Liver (tissue), 3 donors: ENCODE results near the gene ASF1B.

ENCODE experiments used
- FOXA1 ChIP-seq: IDR thresholded peaks from 2 replicates; pipeline ENCODE4 v1.6.1; 2016; ENCODE audit warnings: antibody characterized with exemption
- GABPA ChIP-seq, 2 donors: IDR thresholded peaks in 1 of 2; conservative IDR thresholded peaks in 1 of 2; 2 replicates each; pipeline ENCODE4 v1.6.1; 2016; ENCODE audit warnings: antibody characterized with exemption in 2 of 2, mild to moderate bottlenecking in 1 of 2, moderate library complexity in 1 of 2
- JUND ChIP-seq, 2 donors: IDR thresholded peaks; 2 replicates each; pipeline ENCODE4 v1.6.1; 2016; ENCODE audit warnings: antibody characterized with exemption in 2 of 2
- NR2F2 ChIP-seq: IDR thresholded peaks from 2 replicates; pipeline ENCODE4 v1.6.1; 2016; ENCODE audit warnings: antibody characterized with exemption
- RAD21 ChIP-seq, 2 donors: IDR thresholded peaks; 2 replicates each; pipeline ENCODE4 v1.6.1; 2016; ENCODE audit warnings: antibody characterized with exemption in 2 of 2, mild to moderate bottlenecking in 2 of 2
- SP1 ChIP-seq: IDR thresholded peaks from 2 replicates; pipeline ENCODE4 v1.6.1; 2018; ENCODE audit warnings: antibody characterized with exemption, mild to moderate bottlenecking
- TAF1 ChIP-seq: conservative IDR thresholded peaks from 2 replicates; pipeline ENCODE4 v1.6.1; 2016; ENCODE audit warnings: antibody characterized with exemption, mild to moderate bottlenecking
- YY1 ChIP-seq: IDR thresholded peaks from 2 replicates; pipeline ENCODE4 v1.6.1; 2016; ENCODE audit warnings: antibody characterized with exemption, mild to moderate bottlenecking
- TF ChIP-seq, protein P1 (sequence below): fragments of 150-350 bp; IDR thresholded peaks from 2 replicates; pipeline ENCODE4 v1.5.1; 2017; ENCODE audit warnings: improper control_type of control experiment, low read depth, low read length; ENCODE audit not compliant: missing input control
- TF ChIP-seq, protein P2 (sequence below): IDR thresholded peaks from 2 replicates; pipeline ENCODE4 v1.6.1; 2016; ENCODE audit warnings: antibody characterized with exemption, mild to moderate bottlenecking
- donor health status: healthy.
- donor health status: healthy.

DNA sequence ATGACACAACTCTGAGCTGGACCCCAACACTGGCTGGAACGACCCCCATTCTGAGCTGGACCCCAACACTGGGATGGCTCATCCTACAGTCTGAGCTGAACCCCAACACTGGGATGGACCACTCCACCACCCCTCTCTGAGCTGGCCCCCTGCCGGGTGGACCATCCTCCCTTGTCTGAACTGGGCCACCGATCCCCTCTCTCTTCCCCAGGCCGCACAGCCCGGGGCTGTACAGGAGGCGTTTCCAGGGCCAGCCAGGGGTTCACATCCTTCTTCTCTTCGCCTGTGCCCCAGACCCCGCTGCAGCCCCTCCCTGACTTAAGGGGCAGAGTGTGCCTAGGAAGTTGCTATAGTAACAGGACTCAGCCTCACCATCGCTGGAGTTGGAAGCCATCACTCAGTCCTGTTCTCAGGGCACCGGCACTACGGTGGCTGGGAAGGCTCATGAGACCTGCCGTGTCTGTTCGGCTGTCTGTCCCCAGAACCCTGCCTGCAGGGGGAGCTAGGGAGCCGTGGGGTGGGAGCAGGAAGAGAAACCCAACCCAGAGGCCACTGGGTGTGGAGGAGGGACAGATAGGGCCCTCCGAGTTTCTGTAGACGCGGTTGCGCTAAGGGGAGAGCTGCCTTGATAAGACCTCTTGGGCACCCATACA is 22.5 kb downstream of the ASF1B start:
- TF ChIP-seq RAD21 (IDR thresholded peaks at IDR 0.05) (peak; percentile 49 to 67), YY1 (peak; percentile 77), NR2F2 (no peak), FOXA1 (no peak), TAF1 (no peak), JUND (IDR thresholded peaks at IDR 0.05) (no peak), GABPA (IDR thresholded peaks at IDR 0.05 in 1 of 2, conservative IDR thresholded peaks at IDR 0.05 in 1 of 2) (no peak), SP1 (no peak)
- TF ChIP-seq, protein P1, sequence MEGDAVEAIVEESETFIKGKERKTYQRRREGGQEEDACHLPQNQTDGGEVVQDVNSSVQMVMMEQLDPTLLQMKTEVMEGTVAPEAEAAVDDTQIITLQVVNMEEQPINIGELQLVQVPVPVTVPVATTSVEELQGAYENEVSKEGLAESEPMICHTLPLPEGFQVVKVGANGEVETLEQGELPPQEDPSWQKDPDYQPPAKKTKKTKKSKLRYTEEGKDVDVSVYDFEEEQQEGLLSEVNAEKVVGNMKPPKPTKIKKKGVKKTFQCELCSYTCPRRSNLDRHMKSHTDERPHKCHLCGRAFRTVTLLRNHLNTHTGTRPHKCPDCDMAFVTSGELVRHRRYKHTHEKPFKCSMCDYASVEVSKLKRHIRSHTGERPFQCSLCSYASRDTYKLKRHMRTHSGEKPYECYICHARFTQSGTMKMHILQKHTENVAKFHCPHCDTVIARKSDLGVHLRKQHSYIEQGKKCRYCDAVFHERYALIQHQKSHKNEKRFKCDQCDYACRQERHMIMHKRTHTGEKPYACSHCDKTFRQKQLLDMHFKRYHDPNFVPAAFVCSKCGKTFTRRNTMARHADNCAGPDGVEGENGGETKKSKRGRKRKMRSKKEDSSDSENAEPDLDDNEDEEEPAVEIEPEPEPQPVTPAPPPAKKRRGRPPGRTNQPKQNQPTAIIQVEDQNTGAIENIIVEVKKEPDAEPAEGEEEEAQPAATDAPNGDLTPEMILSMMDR, result peak; percentile 47
- TF ChIP-seq, protein P2, sequence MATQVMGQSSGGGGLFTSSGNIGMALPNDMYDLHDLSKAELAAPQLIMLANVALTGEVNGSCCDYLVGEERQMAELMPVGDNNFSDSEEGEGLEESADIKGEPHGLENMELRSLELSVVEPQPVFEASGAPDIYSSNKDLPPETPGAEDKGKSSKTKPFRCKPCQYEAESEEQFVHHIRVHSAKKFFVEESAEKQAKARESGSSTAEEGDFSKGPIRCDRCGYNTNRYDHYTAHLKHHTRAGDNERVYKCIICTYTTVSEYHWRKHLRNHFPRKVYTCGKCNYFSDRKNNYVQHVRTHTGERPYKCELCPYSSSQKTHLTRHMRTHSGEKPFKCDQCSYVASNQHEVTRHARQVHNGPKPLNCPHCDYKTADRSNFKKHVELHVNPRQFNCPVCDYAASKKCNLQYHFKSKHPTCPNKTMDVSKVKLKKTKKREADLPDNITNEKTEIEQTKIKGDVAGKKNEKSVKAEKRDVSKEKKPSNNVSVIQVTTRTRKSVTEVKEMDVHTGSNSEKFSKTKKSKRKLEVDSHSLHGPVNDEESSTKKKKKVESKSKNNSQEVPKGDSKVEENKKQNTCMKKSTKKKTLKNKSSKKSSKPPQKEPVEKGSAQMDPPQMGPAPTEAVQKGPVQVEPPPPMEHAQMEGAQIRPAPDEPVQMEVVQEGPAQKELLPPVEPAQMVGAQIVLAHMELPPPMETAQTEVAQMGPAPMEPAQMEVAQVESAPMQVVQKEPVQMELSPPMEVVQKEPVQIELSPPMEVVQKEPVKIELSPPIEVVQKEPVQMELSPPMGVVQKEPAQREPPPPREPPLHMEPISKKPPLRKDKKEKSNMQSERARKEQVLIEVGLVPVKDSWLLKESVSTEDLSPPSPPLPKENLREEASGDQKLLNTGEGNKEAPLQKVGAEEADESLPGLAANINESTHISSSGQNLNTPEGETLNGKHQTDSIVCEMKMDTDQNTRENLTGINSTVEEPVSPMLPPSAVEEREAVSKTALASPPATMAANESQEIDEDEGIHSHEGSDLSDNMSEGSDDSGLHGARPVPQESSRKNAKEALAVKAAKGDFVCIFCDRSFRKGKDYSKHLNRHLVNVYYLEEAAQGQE, result no peak
